ENCODE data around the gene NAPB.

The NAPB gene

GRCh38 chr20:23331450-23332350, 89.6 kb downstream of the NAPB start:
- TF ChIP-seq CTCF (IDR thresholded peaks at IDR 0.05) (no peak), ZFX (IDR thresholded peaks at IDR 0.05; ENCODE audit: borderline replicate concordance) (no peak)
- H3K27ac ChIP-seq, result no peak overlapping the region

GRCh38 chr20:23327617-23328333, 93.5 kb downstream of the NAPB start:
- H3K27ac ChIP-seq, result no peak overlapping the region
- no peak for TF ChIP-seq CTCF (IDR thresholded peaks at IDR 0.05)
- no peak for TF ChIP-seq ZFX (IDR thresholded peaks at IDR 0.05; ENCODE audit: borderline replicate concordance)

- no peak overlapping the region for H3K27ac ChIP-seq
- TF ChIP-seq CTCF (IDR thresholded peaks at IDR 0.05) (no peak), ZFX (IDR thresholded peaks at IDR 0.05; ENCODE audit: borderline replicate concordance) (no peak)
These were observed 94.5 kb downstream of the NAPB start for GRCh38 chr20:23326774-23327173.

- H3K27ac ChIP-seq, result no peak overlapping the region
These were observed 96.2 kb downstream of the NAPB start for GRCh38 chr20:23325107-23325506.

More at GRCh38 chr20:23325107-23325506, 96.2 kb downstream of the NAPB start:
- TF ChIP-seq CTCF (IDR thresholded peaks at IDR 0.05) (no peak), ZFX (IDR thresholded peaks at IDR 0.05; ENCODE audit: borderline replicate concordance) (no peak)

Data from 22Rv1 (cell line).